OCI-LY7 (cell line): Measurements from ENCODE around the gene ARHGAP29.

Experiments
- EZH2phosphoT487 ChIP-seq: fragments of 200-600 bp; sonication (generic); IDR thresholded peaks from 2 replicates; pipeline ENCODE4 v1.6.1; 2018; ENCODE audit warnings: low read depth, borderline replicate concordance, mild to moderate bottlenecking, mixed run types, antibody characterized with exemption, low read length, moderate library complexity, mixed read lengths
- TF ChIP-seq, protein P1 (sequence below): fragments of 200-600 bp; sonication (generic); conservative IDR thresholded peaks from 2 replicates; pipeline ENCODE4 v1.5.1; 2014; ENCODE audit warnings: mild to moderate bottlenecking, antibody characterized with exemption, low read length, moderate library complexity, mixed read lengths

GRCh38 chr1:94246692-94247137 is 9.3 kb upstream of the ARHGAP29 start:
- TF ChIP-seq, protein P1, sequence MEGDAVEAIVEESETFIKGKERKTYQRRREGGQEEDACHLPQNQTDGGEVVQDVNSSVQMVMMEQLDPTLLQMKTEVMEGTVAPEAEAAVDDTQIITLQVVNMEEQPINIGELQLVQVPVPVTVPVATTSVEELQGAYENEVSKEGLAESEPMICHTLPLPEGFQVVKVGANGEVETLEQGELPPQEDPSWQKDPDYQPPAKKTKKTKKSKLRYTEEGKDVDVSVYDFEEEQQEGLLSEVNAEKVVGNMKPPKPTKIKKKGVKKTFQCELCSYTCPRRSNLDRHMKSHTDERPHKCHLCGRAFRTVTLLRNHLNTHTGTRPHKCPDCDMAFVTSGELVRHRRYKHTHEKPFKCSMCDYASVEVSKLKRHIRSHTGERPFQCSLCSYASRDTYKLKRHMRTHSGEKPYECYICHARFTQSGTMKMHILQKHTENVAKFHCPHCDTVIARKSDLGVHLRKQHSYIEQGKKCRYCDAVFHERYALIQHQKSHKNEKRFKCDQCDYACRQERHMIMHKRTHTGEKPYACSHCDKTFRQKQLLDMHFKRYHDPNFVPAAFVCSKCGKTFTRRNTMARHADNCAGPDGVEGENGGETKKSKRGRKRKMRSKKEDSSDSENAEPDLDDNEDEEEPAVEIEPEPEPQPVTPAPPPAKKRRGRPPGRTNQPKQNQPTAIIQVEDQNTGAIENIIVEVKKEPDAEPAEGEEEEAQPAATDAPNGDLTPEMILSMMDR = no peak
- no peak for TF ChIP-seq EZH2phosphoT487
